GM20000 (cell line): Measurements from ENCODE around the gene TIMM9.
"Not testable (repeated sequence)": the region's sequence is repeated elsewhere in the genome, so short reads cannot be mapped to it uniquely, and the experiment has no call there.

Experiments used
- DNase-seq: peaks from one replicate; pipeline ENCODE4 v3.0.0; 2012; ENCODE audit warnings: low spot score
- CTCF ChIP-seq: IDR thresholded peaks from 2 replicates; pipeline ENCODE4 v1.5.1; 2012; ENCODE audit warnings: mild to moderate bottlenecking, control low read depth; ENCODE audit errors: extremely low read depth, missing control alignments

The TIMM9 gene

DNA sequence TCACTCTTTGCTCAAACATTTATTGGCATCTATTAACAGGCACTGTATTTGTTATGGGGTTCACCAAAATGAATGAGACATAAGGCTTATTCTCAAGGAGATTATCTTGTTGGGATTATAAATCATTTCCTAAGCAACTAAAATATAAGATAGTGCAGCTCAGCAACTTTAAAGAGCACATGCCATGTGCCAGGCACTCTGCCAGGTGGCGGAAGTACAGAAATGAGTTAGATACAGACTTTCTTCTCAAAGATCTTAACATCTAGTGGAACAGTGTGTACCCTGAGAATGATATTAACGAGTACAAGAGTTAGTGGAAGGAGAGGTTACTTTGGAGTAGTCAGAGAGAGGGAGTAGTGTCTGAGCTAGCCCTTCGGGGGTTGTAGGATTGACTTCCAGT lies 60.0 kb downstream of the TIMM9 start:
- no peak for TF ChIP-seq CTCF
- no peak for DNase-seq

- no peak for TF ChIP-seq CTCF
- no peak for DNase-seq
Observed at GRCh38 chr14:58364316-58364715, 63.0 kb downstream of the TIMM9 start.

DNA sequence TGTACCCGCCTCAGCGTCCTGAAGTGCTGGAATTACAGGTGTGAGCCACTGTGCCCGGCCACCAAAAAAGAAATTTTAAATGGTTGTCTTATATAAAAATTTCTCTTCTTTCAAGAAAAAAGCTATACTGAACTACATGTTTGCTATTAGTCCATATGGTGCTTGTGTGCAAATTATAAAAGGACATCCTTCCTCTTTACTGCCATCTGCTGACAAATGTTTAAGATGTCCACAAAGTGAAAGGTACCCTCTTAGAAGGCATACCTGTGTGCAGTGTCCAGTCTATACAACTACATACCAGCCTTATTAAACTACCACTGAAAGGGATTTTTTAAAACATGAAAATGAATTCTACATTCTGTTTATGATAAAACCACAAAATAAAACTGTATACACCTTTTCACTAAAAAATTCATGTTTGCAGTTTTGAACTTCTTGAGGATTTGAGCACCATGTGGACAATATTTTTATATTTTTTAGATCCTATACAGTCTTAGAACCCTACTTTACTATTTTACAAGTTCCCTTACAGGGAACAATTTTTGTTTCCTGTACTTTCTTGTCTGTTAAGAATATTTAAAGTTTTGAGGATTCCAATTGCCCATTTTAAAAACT lies 64.4 kb downstream of the TIMM9 start:
- DNase-seq = peak; percentile 19
- no peak for TF ChIP-seq CTCF

DNA sequence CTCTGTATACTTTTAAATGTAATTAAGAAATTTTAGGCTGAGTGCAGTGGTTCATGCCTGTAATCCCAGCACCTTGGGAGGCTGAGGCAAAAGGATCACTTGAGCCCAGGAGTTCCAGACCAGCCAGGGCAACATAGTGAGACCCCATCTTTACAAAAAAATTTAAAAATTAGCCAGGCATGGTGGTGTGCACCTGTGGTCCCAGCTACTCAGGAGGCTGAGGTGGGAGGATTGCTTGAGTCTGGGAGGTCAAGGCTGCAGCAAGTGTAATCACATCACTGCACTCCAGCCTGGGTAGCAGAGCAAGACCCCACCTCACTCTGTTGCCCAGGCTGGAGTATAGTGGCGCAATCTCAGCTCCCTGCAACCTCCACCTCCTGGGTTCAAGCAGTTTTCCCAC lies 65.1 kb downstream of the TIMM9 start:
- DNase-seq = not testable (repeated sequence)
